ENCODE data around the gene FAAH2. TPM values are rescaled to one million over a fixed set of nuclear protein-coding genes. Genes with fewer than 3 reads are reported as not detected.

FAAH2 gene
- total RNA-seq, 1 experiment from 2014 or later: 6.4 TPM

GRCh38 chrX:57266871-57267270 is 19.6 kb upstream of the FAAH2 start:
- no peak overlapping the region for H4K8ac ChIP-seq (replicated peaks; ENCODE audit: insufficient read length, low read depth, low read length)
- no peaks in the 10 kb centered on the region for H3K79me1 ChIP-seq (ENCODE audit: insufficient read depth, low read depth, low read length, poor library complexity, severe bottlenecking)
- no peak overlapping the region for H4K5ac ChIP-seq (ENCODE audit: insufficient read length, low read depth, low read length)
- Mint-ChIP-seq H3K9me3 (peaks cover 34 to 38% of the 10 kb centered on the region in 2 experiments), H3K4me3 (no peak overlapping the region), H3K27me3 (ENCODE audit: low read depth) (no peaks in the 10 kb centered on the region), H3K27ac (no peak overlapping the region), H3K4me1 (no peaks in the 10 kb centered on the region), H3K36me3 (ENCODE audit: insufficient read depth in 1 of 3, low read depth in 3 of 3) (peaks cover 3 to 22% (median 9%) of the 10 kb centered on the region in 3 experiments; a peak in 6 of 7 replicates)
- TF ChIP-seq, protein P1, sequence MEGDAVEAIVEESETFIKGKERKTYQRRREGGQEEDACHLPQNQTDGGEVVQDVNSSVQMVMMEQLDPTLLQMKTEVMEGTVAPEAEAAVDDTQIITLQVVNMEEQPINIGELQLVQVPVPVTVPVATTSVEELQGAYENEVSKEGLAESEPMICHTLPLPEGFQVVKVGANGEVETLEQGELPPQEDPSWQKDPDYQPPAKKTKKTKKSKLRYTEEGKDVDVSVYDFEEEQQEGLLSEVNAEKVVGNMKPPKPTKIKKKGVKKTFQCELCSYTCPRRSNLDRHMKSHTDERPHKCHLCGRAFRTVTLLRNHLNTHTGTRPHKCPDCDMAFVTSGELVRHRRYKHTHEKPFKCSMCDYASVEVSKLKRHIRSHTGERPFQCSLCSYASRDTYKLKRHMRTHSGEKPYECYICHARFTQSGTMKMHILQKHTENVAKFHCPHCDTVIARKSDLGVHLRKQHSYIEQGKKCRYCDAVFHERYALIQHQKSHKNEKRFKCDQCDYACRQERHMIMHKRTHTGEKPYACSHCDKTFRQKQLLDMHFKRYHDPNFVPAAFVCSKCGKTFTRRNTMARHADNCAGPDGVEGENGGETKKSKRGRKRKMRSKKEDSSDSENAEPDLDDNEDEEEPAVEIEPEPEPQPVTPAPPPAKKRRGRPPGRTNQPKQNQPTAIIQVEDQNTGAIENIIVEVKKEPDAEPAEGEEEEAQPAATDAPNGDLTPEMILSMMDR (conservative IDR thresholded peaks at IDR 0.05): no peak
- H4K20me1 ChIP-seq (ENCODE audit: control insufficient read depth, insufficient read depth, insufficient read length): no peaks in the 10 kb centered on the region
- H3K9ac ChIP-seq (ENCODE audit: extremely low read depth, insufficient read length, low read length): no peak overlapping the region
- WGBS (ENCODE audit: extremely low coverage, insufficient read length, low lambda C conversion rate): no CpG with 5 or more reads among the region's 2 CpGs
- no peaks in the 10 kb centered on the region for H3K27me3 ChIP-seq (ENCODE audit: insufficient read depth, low read length)
- no peak overlapping the region for H2AK5ac ChIP-seq (ENCODE audit: insufficient read length, low read length)
- no peaks in the 10 kb centered on the region for H3K79me2 ChIP-seq (ENCODE audit: insufficient read depth, low read length)
- H2BK120ac ChIP-seq (ENCODE audit: low read depth, low read length, poor library complexity, severe bottlenecking): no peak overlapping the region
- no peak overlapping the region for H2BK20ac ChIP-seq (ENCODE audit: low read depth, low read length, poor library complexity, severe bottlenecking)
- H3K23me2 ChIP-seq (ENCODE audit: insufficient read length, low read depth, low read length, poor library complexity, severe bottlenecking): no peaks in the 10 kb centered on the region
- H3K9me3 ChIP-seq (ENCODE audit: control insufficient read depth, low read depth, low read length): peaks cover 33% of the 10 kb centered on the region
- no peak overlapping the region for H2BK5ac ChIP-seq (ENCODE audit: insufficient read length, low read length)
- H3K4ac ChIP-seq (ENCODE audit: low read depth, low read length): no peak overlapping the region
- DNase-seq: no peak
- no peak overlapping the region for H4K91ac ChIP-seq (ENCODE audit: insufficient read length, low read depth, low read length)
- H3K4me1 ChIP-seq (ENCODE audit: insufficient read depth, low read length): no peaks in the 10 kb centered on the region
- no peak overlapping the region for H3K27ac ChIP-seq (ENCODE audit: insufficient read length, low read depth, low read length)
- H3K23ac ChIP-seq (ENCODE audit: insufficient read length, low read depth, low read length): no peak overlapping the region
- no peak overlapping the region for H3T11ph ChIP-seq (ENCODE audit: low read length)
- no peak overlapping the region for H3K18ac ChIP-seq (ENCODE audit: insufficient read length, low read depth, low read length)
- no peak overlapping the region for H3K56ac ChIP-seq (ENCODE audit: insufficient read length, low read depth, low read length)
- no peak overlapping the region for H2BK15ac ChIP-seq (ENCODE audit: low read depth, low read length)
- H2BK12ac ChIP-seq (ENCODE audit: insufficient read length, low read depth, low read length): no peak overlapping the region
- no peak overlapping the region for H3K14ac ChIP-seq (ENCODE audit: insufficient read depth, low read length)
- H3K4me2 ChIP-seq (ENCODE audit: insufficient read depth, insufficient read length, low read length): no peak overlapping the region
- H2AFZ ChIP-seq (ENCODE audit: low read length): no peak overlapping the region

Measured in H9 (cell line).